ENCODE results near the gene IGIP.

GRCh38 chr5:140117523-140117922 lies 8.2 kb upstream of the IGIP start:
- no peak for TF ChIP-seq TAF1 (IDR thresholded peaks at IDR 0.05; ENCODE audit: low read depth)
- TF ChIP-seq REST (IDR thresholded peaks at IDR 0.05; ENCODE audit: low read depth): no peak
- TF ChIP-seq CEBPB (IDR thresholded peaks at IDR 0.05): no peak
- no peak for TF ChIP-seq MAX (IDR thresholded peaks at IDR 0.05)
- TF ChIP-seq YY1 (IDR thresholded peaks at IDR 0.05; ENCODE audit: low read depth): no peak

Measured in Ishikawa (cell line).